G401.6 (cell line): ENCODE results near the gene DAGLB.

Source experiments
- FAIRE-seq: peaks from 2 replicates; lab custom pipeline; 2012; peaks lifted over from hg19 to GRCh38; lab: Jason Lieb, UNC

The DAGLB gene

GRCh38 chr7:6365451-6365850 is 82.3 kb downstream of the DAGLB start:
- FAIRE-seq = peak; percentile 21

GRCh38 chr7:6360841-6361240 is 86.9 kb downstream of the DAGLB start:
- no peak for FAIRE-seq

- FAIRE-seq = no peak
Measured at GRCh38 chr7:6359734-6360133, 88.0 kb downstream of the DAGLB start.
